HCT116 (cell line): ENCODE results near the gene TMEM62. TPM values are rescaled to one million over a fixed set of nuclear protein-coding genes. Genes with fewer than 3 reads are reported as not detected.

ENCODE experiments used
- ATAC-seq: fragments of 200-7000 bp; cut with Tn5 transposase; 2 replicates; pipeline ENCODE4 v1.9.1; 2020; ENCODE audit warnings: mild to moderate bottlenecking, moderate library complexity
- BruUV-seq: library from RNA; stranded (reverse); fragments of 400-500 nt; replicated peaks from 2 replicates; lab custom pipeline; 2021; lab: Mats Ljungman, UMichigan
- CTCF ChIA-PET: fragments of 300-600 bp; sonication (Branson Sonifier 250); formaldehyde crosslinking; loops from one replicate; lab custom pipeline; 2021; ENCODE audit warnings: antibody characterized with exemption; lab: Charles Lee
- POLR2A ChIA-PET: fragments of 300-600, 350-600 bp; sonication (Branson Sonifier 250); formaldehyde crosslinking; loops from one replicate; lab custom pipeline; 2021; ENCODE audit warnings: antibody characterized with exemption; lab: Charles Lee
- RAD21 ChIA-PET, 2 experiments: fragments of 300-600 bp; sonication (Branson Sonifier 250); formaldehyde crosslinking; loops; one replicate each; lab custom pipeline; 2023; ENCODE audit warnings: low total read pairs in 2 of 2; ENCODE audit not compliant: uncharacterized antibody in 2 of 2, unreplicated experiment in 2 of 2, low non-redundant PET in 1 of 2; lab: Charles Lee
- DNase-seq: peaks from one replicate; pipeline ENCODE4 v3.0.0-alpha.2; 2010; ENCODE audit warnings: low read depth, low spot score
- H2AFZ ChIP-seq: fragments of 200-600 bp; shearing (Covaris generic), sonication (generic); 2 replicates; pipeline ENCODE4 v1.6.1; 2017; ENCODE audit warnings: low read depth, mixed run types, mixed read lengths, antibody characterized with exemption, low read length; ENCODE audit not compliant: poor library complexity, severe bottlenecking
- H3K27ac ChIP-seq: 2 replicates; pipeline ENCODE4 v1.5.1; 2012; ENCODE audit warnings: low read depth, low read length
- H3K27me3 ChIP-seq: fragments of 200-600 bp; sonication (generic); 2 replicates; pipeline ENCODE4 v1.6.1; 2016; ENCODE audit warnings: mixed run types, low read length, mixed read lengths; ENCODE audit not compliant: insufficient read depth
- H3K36me3 ChIP-seq, 2 experiments: fragments of 200-500 bp in 1 of 2; fragments of 200-600 bp in 1 of 2; sonication (Bioruptor generic) in 1 of 2; sonication (generic) in 1 of 2; 2 replicates each; pipeline versions ENCODE4 v1.5.1 to v1.6.1; 2014 to 2016; ENCODE audit warnings: low read length in 2 of 2, inconsistent platforms in 1 of 2, mixed read lengths in 1 of 2, mixed run types in 1 of 2; ENCODE audit not compliant: insufficient read depth in 2 of 2, control insufficient read depth in 1 of 2
- H3K4me1 ChIP-seq, 2 experiments: fragments of 200-600 bp in 1 of 2; sonication (generic) in 1 of 2; 2 replicates each; pipeline versions ENCODE4 v1.5.1 to v1.6.1; 2012 to 2017; ENCODE audit warnings: low read length in 2 of 2, inconsistent platforms in 1 of 2, mild to moderate bottlenecking in 1 of 2, mixed read lengths in 1 of 2, mixed run types in 1 of 2, moderate library complexity in 1 of 2; ENCODE audit not compliant: insufficient read depth in 2 of 2, control insufficient read depth in 1 of 2
- H3K4me2 ChIP-seq: fragments of 200-600 bp; sonication (generic); 2 replicates; pipeline ENCODE4 v1.6.1; 2017; ENCODE audit warnings: mixed run types, low read length, mixed read lengths
- H3K4me3 ChIP-seq, 2 experiments: fragments of 200-600 bp in 1 of 2; sonication (generic) in 1 of 2; replicated peaks in 1 of 2; 2 replicates each; pipeline ENCODE4 v1.5.1; 2011 to 2016; ENCODE audit warnings: low read length in 2 of 2, control low read depth in 1 of 2, low read depth in 1 of 2, mild to moderate bottlenecking in 1 of 2, mixed read lengths in 1 of 2, mixed run types in 1 of 2
- H3K79me2 ChIP-seq: fragments of 200-600 bp; sonication (generic); 2 replicates; pipeline ENCODE4 v1.6.1; 2017; ENCODE audit warnings: mild to moderate bottlenecking, mixed run types, low read length, moderate library complexity, mixed read lengths; ENCODE audit not compliant: insufficient read depth
- H3K9ac ChIP-seq: fragments of 200-600 bp; sonication (generic); 2 replicates; pipeline ENCODE4 v1.6.1; 2016; ENCODE audit warnings: low read length, mixed read lengths
- H3K9me2 ChIP-seq: fragments of 200-600 bp; sonication (generic), shearing (Covaris generic); 2 replicates; pipeline ENCODE4 v1.6.1; 2017; ENCODE audit warnings: mixed run types, mild to moderate bottlenecking, moderate library complexity; ENCODE audit not compliant: insufficient read depth
- H3K9me3 ChIP-seq, 2 experiments: fragments of 200-500 bp in 1 of 2; fragments of 200-600 bp in 1 of 2; sonication (Bioruptor generic) in 1 of 2; sonication (generic) in 1 of 2; 2 replicates each; pipeline ENCODE4 v1.6.1; 2014 to 2017; ENCODE audit warnings: low read length in 2 of 2, mixed read lengths in 2 of 2, inconsistent platforms in 1 of 2, low read depth in 1 of 2, mild to moderate bottlenecking in 1 of 2, mixed run types in 1 of 2, moderate library complexity in 1 of 2; ENCODE audit not compliant: control insufficient read depth in 1 of 2, insufficient read depth in 1 of 2
- H4K20me1 ChIP-seq: fragments of 200-600 bp; sonication (generic), shearing (Covaris generic); 2 replicates; pipeline ENCODE4 v1.6.1; 2017; ENCODE audit warnings: mixed run types, mild to moderate bottlenecking, moderate library complexity; ENCODE audit not compliant: insufficient read depth
- CBX3 ChIP-seq: IDR thresholded peaks from 2 replicates; pipeline ENCODE4 v1.6.1; 2012; ENCODE audit warnings: low read depth
- CEBPB ChIP-seq: IDR thresholded peaks from 2 replicates; pipeline ENCODE4 v1.6.1; 2012; ENCODE audit warnings: low read depth
- EGR1 ChIP-seq: IDR thresholded peaks from 2 replicates; pipeline ENCODE4 v1.6.1; 2012; ENCODE audit warnings: low read depth
- ELF1 ChIP-seq: IDR thresholded peaks from 2 replicates; pipeline ENCODE4 v1.6.1; 2012; ENCODE audit warnings: low read depth, borderline replicate concordance
- EZH2 ChIP-seq: fragments of 200-600 bp; sonication (generic); IDR thresholded peaks from 2 replicates; pipeline ENCODE4 v1.6.1; 2017; ENCODE audit warnings: antibody characterized with exemption, mixed run types
- EZH2phosphoT487 ChIP-seq: fragments of 200-600 bp; IDR thresholded peaks from 2 replicates; pipeline ENCODE4 v1.6.1; 2018; ENCODE audit warnings: antibody characterized with exemption, borderline replicate concordance
- POLR2A ChIP-seq: IDR thresholded peaks from 2 replicates; pipeline ENCODE4 v1.7.0; 2011; ENCODE audit warnings: borderline replicate concordance; ENCODE audit not compliant: insufficient read depth, insufficient read length; ENCODE audit errors: extremely low read depth
- SIN3A ChIP-seq: IDR thresholded peaks from 2 replicates; pipeline ENCODE4 v1.6.1; 2012; ENCODE audit warnings: low read depth
- SP1 ChIP-seq: IDR thresholded peaks from 2 replicates; pipeline ENCODE4 v1.6.1; 2012; ENCODE audit warnings: low read depth
- SRF ChIP-seq: IDR thresholded peaks from 2 replicates; pipeline ENCODE4 v1.6.1; 2012; ENCODE audit warnings: low read depth
- YY1 ChIP-seq: IDR thresholded peaks from 2 replicates; pipeline ENCODE4 v1.6.1; 2011; ENCODE audit warnings: low read length, low read depth, moderate library complexity, mild to moderate bottlenecking; ENCODE audit not compliant: insufficient replicate concordance; ENCODE audit errors: extremely low read depth
- ZFX ChIP-seq: fragments of 450-650 bp; IDR thresholded peaks from 2 replicates; pipeline ENCODE4 v1.6.1; 2017
- intact Hi-C: fragments of 100-400 bp; cut with micrococcal nuclease; formaldehyde crosslinking; loops from 2 replicates; pipeline ENCODE4 v1.10.0; 2022
- total RNA-seq: library from RNA; stranded (reverse); gene quantifications from one replicate; pipeline ENCODE4 v1.2.1, GENCODE V29; 2021; ENCODE audit not compliant: unreplicated experiment
- TF ChIP-seq, protein P1 (sequence below): IDR thresholded peaks from 2 replicates; pipeline ENCODE4 v1.6.1; 2012; ENCODE audit warnings: low read depth
- TF ChIP-seq, protein P2 (sequence below): IDR thresholded peaks from 2 replicates; pipeline ENCODE4 v1.6.1; 2012

Gene TMEM62
- total RNA-seq, 1 experiment from 2014 or later, result 8.8 TPM

GRCh38 chr15:43212299-43212698 is 78.9 kb downstream of the TMEM62 start:
- CTCF ChIA-PET, result interaction anchor here (3.1 to 5.0 kb wide), 2 partner anchors 8 to 13 kb away, joined by 16 to 21 read pairs; no protein-coding TSS in a partner anchor
- POLR2A ChIA-PET, result no interaction called here
- no peaks in the 10 kb centered on the region for H4K20me1 ChIP-seq
- no peaks in the 10 kb centered on the region for H3K27me3 ChIP-seq
- intact Hi-C loops, result no loop called here
- DNase-seq (no peak), ATAC-seq (no peak)
- BruUV-seq, result no TSS peak
- TF ChIP-seq EZH2phosphoT487, result no peak
- no peak for TF ChIP-seq SP1
- no peak for TF ChIP-seq POLR2A
- TF ChIP-seq EGR1, result no peak
- TF ChIP-seq, protein P1, sequence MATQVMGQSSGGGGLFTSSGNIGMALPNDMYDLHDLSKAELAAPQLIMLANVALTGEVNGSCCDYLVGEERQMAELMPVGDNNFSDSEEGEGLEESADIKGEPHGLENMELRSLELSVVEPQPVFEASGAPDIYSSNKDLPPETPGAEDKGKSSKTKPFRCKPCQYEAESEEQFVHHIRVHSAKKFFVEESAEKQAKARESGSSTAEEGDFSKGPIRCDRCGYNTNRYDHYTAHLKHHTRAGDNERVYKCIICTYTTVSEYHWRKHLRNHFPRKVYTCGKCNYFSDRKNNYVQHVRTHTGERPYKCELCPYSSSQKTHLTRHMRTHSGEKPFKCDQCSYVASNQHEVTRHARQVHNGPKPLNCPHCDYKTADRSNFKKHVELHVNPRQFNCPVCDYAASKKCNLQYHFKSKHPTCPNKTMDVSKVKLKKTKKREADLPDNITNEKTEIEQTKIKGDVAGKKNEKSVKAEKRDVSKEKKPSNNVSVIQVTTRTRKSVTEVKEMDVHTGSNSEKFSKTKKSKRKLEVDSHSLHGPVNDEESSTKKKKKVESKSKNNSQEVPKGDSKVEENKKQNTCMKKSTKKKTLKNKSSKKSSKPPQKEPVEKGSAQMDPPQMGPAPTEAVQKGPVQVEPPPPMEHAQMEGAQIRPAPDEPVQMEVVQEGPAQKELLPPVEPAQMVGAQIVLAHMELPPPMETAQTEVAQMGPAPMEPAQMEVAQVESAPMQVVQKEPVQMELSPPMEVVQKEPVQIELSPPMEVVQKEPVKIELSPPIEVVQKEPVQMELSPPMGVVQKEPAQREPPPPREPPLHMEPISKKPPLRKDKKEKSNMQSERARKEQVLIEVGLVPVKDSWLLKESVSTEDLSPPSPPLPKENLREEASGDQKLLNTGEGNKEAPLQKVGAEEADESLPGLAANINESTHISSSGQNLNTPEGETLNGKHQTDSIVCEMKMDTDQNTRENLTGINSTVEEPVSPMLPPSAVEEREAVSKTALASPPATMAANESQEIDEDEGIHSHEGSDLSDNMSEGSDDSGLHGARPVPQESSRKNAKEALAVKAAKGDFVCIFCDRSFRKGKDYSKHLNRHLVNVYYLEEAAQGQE, result no peak
- TF ChIP-seq SIN3A, result no peak
- no peak for TF ChIP-seq ELF1
- no peak for TF ChIP-seq ZFX
- TF ChIP-seq EZH2, result no peak
- no peak for TF ChIP-seq YY1
- TF ChIP-seq, protein P2, sequence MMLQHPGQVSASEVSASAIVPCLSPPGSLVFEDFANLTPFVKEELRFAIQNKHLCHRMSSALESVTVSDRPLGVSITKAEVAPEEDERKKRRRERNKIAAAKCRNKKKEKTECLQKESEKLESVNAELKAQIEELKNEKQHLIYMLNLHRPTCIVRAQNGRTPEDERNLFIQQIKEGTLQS, result no peak
- TF ChIP-seq CEBPB, result no peak
- no peak for TF ChIP-seq SRF
- no peak for TF ChIP-seq CBX3
- H3K4me3 ChIP-seq, result no peak overlapping the region
- H3K36me3 ChIP-seq, result no peaks in the 10 kb centered on the region
- H3K9me3 ChIP-seq, result no peaks in the 10 kb centered on the region
- H3K9ac ChIP-seq, result no peak overlapping the region
- H3K27ac ChIP-seq, result no peak overlapping the region
- no peak overlapping the region for H3K4me2 ChIP-seq
- H3K9me2 ChIP-seq, result no peaks in the 10 kb centered on the region
- peaks cover 0 to 3% of the 10 kb centered on the region in 2 experiments; a peak in 1 of 4 replicates for H3K4me1 ChIP-seq
- RAD21 ChIA-PET, result no interaction called here
- no peaks in the 10 kb centered on the region for H3K79me2 ChIP-seq
- H2AFZ ChIP-seq, result no peak overlapping the region
